Superior temporal gyrus (tissue), 1 donor: ENCODE measurements around the gene PDLIM4.
A peak's percentile ranks its signal among the peaks of the same experiment; 100 is the strongest.

Experiments
- DNase-seq: peaks from one replicate; pipeline ENCODE4 v3.0.0-alpha.2; 2016; ENCODE audit errors: extremely low spot score

The PDLIM4 gene

DNA sequence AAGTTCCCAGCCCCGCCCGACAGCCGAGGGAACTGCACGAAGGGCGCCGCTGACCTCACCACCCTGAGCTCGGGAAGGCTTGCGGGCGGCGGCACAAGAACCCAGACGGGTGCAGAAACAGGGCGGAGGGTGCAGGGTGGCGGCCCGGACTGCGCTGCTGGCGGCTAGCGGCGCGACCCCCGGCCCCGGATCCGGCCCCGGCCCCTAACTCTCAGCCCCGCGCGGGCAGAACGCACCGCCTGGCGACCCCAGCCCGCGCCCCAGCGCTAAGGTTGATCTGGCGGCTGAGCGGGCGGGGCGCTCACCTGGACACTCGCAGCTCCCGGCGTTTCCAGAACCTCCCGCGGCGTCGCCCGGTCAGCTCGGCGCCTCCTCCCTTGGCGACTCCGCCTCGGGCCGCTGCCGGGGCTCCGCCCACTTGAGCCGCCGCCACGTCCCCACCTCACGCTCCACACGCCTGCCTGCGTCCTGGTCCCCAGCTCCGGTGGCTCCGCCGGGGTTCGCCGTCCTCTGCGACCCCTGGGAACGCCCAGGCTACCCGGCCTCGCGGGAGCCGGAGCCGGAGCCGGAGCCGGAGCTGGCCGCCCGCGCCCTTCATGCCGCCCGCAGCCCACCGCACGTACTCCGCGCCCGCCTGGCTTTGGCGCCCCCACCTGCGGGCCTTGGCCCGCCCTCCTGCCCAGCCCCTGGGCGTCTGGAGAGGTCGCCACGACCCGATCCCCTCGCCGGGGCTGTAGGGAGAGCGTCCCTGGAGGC lies 29.8 kb upstream of the PDLIM4 start, which contains the start of gene P4HA2:
P4HA2 (minus strand) TSS at position 369 of the 756 bp plus-strand sequence. CDS start 9,227 bp downstream, outside the sequence.
- DNase-seq: peak; percentile 60

DNA sequence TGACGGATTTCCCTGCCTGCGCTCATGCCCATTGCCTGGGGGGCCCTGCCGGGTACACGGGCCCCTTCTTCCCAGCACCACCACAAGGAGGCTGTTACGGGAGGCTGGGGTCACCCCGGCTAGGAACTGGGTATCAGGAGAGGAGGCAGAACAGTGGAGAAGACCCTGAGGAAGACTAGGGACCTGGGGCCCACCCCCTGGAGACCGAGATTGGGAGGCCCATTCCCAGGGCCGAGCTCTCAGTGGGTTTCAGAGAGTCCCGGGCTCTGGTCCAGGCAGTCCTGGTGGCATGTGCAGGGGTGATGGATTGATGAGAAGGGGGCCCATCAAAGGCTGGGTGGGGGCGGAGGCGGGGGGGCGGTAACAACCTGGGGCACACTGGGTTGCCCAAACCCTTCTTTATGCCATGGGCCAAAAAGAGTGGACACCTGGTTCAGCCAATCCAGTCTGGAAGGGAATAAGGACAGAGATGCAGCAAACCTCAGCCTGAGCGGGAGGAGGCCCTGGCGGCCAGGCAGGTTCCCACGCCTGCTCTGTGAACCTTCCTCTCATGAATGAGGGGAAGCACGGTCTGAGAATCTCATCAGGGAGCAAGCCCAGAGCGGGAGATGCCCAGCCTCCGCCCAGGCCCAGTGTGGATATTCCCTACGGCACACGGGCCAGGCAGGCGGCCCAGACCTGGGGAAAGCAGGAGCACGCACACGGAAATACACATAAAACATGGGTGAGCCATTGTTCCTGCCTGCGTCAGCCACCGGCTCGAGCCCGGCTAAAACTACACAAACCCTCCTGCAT lies 29.1 kb upstream of the PDLIM4 start:
- no peak for DNase-seq

DNA sequence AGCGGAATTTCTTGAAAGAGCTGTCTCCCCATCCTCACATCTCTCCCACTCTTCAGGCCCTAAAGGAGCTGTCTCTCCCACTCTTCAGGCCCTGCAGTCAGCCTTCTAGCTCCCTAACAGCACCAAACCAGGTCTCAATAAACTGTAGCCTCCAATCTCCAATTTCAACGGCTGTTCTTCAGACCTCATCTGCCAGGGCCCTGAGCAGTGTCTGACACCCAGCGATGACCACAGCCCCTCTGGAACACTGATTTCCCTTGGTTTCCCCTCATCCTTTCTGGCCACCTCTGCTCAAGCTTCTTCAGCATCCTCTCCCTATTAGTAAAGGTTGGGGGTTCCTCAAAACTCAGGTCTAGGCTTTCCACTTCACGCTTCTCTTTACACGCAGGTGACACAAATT lies 28.3 kb upstream of the PDLIM4 start:
- no peak for DNase-seq

- no peak for DNase-seq
Measured at GRCh38 chr5:132230871-132231270, 26.6 kb upstream of the PDLIM4 start.

- no peak for DNase-seq
Measured at GRCh38 chr5:132232465-132232864, 25.0 kb upstream of the PDLIM4 start.

- DNase-seq: no peak
Measured at GRCh38 chr5:132233081-132233480, 24.4 kb upstream of the PDLIM4 start.

DNA sequence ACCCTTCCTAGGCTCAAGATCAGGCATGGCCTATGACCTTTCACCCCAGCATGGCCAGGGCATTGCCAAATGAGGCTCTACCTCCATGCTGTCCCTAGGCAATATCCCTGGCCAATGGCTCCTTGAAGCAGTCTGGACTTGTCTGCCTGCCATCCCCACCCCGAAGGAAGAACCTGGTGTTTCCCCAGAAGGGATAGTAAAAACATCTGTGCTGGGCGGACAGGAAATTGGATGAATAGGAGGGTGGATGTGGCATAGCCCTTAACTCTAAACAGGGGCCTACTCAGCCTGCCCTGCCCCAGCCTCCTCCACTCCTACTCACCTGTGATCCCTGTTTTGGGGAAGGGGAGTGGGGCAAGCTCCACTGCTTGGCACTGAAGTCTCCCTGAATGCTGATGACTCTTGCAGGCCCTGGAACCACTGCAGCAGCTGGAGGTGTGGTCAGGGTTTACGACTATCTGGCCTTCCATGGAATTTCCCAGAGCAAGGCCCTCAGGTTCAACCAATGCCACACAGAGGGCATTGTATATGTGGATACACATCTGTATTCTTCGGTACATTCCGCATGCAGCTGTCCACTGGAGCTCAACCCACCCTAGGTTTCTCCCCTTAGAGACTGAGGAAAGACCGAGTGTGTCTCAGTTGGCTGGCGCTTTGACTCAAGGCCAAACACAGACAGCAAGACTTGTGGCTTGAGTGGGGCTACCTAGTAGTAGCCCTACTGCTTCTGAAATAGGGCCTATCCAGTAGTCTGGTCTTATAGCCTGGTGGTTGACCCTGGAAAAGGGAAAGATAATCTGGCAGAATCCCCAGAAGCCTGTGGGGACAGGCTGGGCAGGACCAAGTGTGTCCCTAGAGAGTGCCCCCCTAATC lies 23.4 kb upstream of the PDLIM4 start:
- no peak for DNase-seq

DNA sequence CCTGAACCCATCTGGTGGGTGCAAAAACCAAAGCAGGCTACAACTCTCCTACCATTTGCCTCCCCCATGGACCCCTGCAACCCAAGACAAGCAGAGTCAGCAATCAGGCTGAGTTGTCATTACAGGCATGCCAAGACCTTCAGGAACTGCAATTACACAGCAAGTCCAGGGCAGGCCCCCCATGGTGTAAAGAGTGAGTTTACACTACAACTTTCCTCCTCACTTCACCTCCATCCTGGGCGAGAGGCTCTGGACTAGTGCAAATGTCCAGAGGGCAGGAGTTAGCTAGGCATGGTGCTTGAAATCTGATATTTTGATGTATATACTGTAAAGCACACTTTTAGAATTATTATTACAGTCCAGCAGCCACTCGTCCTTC lies 22.8 kb upstream of the PDLIM4 start:
- DNase-seq: no peak

- no peak for DNase-seq
Measured at GRCh38 chr5:132235340-132235739, 22.2 kb upstream of the PDLIM4 start.

GRCh38 chr5:132237141-132237540 lies 20.4 kb upstream of the PDLIM4 start:
- no peak for DNase-seq

- DNase-seq: no peak
Measured at GRCh38 chr5:132237670-132238069, 19.8 kb upstream of the PDLIM4 start.

GRCh38 chr5:132238169-132238744 lies 19.2 kb upstream of the PDLIM4 start:
- DNase-seq: peak; percentile 81

DNA sequence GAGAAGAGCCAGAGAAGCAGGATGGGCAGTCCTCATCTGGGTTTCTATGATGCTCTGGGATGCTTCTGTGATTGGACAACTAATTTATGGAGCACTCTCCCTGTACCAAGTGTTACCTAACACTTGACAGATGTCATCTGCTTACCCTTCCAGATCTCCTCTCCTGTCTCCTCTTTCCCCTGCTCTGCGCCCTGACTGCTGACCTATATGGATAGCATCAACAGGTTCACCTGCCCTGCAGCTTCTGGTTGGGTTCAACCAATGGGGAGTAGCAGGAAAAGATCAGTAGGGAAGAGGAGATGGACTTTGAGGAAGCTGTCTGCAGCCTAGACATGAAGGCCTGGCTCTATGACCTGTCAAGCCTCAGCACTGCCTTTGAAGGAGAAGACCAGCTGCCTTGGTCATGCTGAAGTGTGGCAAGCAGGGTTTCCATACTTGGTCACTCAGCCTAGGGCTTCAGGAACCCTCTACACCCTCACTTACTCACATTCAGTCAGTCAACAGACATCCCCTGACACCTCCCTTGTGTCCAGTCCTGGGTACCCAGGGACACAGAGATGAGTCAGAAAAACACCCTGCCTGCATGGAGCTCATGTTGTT lies 18.5 kb upstream of the PDLIM4 start:
- DNase-seq: no peak

DNA sequence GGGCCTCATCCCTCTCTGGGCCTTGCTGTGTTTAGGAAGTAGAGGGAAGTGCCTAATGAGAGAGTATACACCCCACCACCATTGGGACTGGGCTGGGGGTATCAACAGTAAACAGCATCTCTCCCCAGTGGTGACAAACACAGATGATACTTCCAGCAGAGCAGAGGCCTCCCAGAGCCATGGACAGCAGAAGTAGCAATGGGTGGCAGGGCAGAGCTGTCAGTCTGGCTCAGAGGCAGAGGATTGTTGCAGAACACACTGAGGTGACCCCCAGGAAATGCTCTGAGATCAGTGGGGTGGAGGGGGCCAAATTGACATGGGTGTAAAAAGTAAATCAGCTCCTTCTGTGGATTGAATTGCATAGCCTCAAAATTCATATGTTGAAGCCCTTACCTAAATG lies 17.7 kb upstream of the PDLIM4 start:
- no peak for DNase-seq

- no peak for DNase-seq
Measured at GRCh38 chr5:132243366-132243977, 14.0 kb upstream of the PDLIM4 start.

GRCh38 chr5:132245593-132245992 lies 11.9 kb upstream of the PDLIM4 start:
- no peak for DNase-seq

DNA sequence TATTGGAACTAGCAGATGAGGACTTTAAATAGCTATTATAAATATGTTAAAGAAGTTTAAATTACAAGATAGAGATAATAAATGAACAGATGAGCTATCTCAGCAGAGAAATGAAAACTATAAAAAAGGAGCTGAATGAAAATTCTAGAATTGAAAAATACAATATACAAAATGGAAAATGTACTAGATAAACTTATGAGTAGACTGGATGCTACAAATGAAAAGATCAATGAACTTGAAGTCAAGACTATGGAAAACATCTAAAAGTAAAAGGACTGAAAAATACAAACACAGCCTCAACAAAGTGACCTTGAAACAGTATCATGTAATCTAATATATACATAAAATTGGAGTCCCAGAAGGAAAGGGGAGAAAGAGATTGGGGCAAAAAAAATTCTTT lies 10.7 kb upstream of the PDLIM4 start:
- DNase-seq: no peak

GRCh38 chr5:132250547-132250946 lies 6.9 kb upstream of the PDLIM4 start:
- DNase-seq: no peak

DNA sequence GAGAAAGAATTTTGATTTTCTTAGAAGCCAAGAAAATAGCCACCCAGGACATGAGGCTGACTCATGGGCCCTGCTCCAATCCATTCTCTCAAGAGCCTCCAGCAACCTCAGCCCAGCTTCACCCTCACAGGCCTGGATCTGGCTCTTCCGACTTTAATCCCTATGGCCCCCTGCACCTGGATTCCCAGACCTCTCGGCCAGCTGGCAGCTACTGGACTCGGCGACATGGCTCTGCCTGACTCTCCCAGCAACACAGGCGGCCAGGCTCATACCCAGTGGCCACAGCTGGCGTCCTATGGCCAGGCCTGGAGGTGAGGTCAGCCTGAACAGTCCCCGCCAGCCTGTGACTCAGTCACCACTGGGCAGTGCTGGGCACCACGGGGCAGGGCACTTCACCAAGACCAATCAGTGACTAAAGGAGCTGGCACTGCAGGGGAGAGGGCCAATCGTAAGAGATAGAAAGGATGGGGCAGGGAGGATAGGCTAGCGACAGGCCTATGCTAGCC lies 6.2 kb upstream of the PDLIM4 start:
- peak; percentile 53 for DNase-seq

DNA sequence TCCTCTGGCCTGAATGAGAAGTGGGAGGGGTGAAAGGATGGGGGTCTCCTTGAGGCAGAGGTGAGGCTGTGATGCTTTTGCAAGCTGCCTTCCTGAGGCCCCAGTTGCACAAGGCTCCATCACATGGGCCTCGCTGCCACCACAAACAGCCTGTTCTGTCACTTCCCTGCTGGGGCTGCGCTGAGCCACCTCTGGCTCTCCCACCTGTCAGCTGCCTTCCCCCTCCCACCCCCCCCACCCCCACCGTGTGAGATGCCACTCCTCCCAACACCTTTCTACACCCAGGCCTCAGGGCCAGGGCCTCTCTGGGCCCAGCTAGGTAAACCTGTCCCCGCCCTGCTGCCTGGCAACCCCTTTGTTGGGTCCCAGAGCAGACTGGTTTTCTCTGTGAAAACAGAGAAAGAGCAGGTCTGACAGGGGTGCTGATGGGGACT lies 4.5 kb upstream of the PDLIM4 start:
- no peak for DNase-seq
